K562 (cell line): ENCODE results near the gene IFNA6. TPM values are rescaled to one million over a fixed set of nuclear protein-coding genes. Genes with fewer than 3 reads are reported as not detected.

Source experiments
- ATAC-seq: fragments of 200-7000 bp; cut with Tn5 transposase; 3 replicates; pipeline ENCODE4 v1.9.1; 2020; ENCODE audit warnings: moderate library complexity
- BruUV-seq: library from RNA; stranded (reverse); fragments of 400-500 nt; replicated peaks from 2 replicates; lab custom pipeline; 2021; lab: Mats Ljungman, UMichigan
- CTCF ChIA-PET: fragments of 300-600 bp; formaldehyde crosslinking; extraction: SDS; loops from one replicate; lab custom pipeline; 2021; ENCODE audit warnings: low intra/inter-chr PET ratio; lab: Yijun Ruan, JAX
- POLR2A ChIA-PET: fragments of 300-600, 350-650 bp; sonication (Branson Sonifier 250); formaldehyde crosslinking; extraction: SDS; loops from one replicate; lab custom pipeline; 2021; ENCODE audit warnings: antibody characterized with exemption, inconsistent platforms; lab: Yijun Ruan, JAX
- DNase-seq, 4 experiments: peaks; one replicate each; pipeline versions ENCODE4 v3.0.0 to v3.0.0-alpha.2; 2011 to 2018; ENCODE audit warnings: low spot score in 3 of 4, mixed read lengths in 3 of 4; ENCODE audit errors: extremely low read depth in 1 of 4
- FAIRE-seq: peaks from 2 replicates; lab custom pipeline; 2011; peaks lifted over from hg19 to GRCh38; lab: Jason Lieb, UNC
- H2AFZ ChIP-seq: 2 replicates; pipeline ENCODE4 v1.6.0; 2011; ENCODE audit warnings: low read depth, low read length, control low read depth, inconsistent platforms
- H3K27ac ChIP-seq: fragments of 200-600 bp; 3 replicates; pipeline ENCODE4 v1.8.0; 2011; ENCODE audit warnings: low read depth, mild to moderate bottlenecking, control low read depth, inconsistent platforms, low read length, moderate library complexity, mixed read lengths; ENCODE audit errors: extremely low read depth
- H3K27me3 ChIP-seq, 2 experiments: fragments of 300-600 bp in 1 of 2; 2 replicates in 1 of 2; 3 replicates in 1 of 2; pipeline versions ENCODE4 v1.6.0 to v1.8.0; 2011; ENCODE audit warnings: inconsistent platforms in 2 of 2, low read length in 2 of 2, mild to moderate bottlenecking in 1 of 2, mixed read lengths in 1 of 2, moderate library complexity in 1 of 2; ENCODE audit not compliant: control insufficient read depth in 2 of 2, insufficient read depth in 2 of 2
- H3K36me3 ChIP-seq: fragments of 300-600 bp; 3 replicates; pipeline ENCODE4 v1.8.0; 2011; ENCODE audit warnings: mild to moderate bottlenecking, low read length, inconsistent platforms; ENCODE audit not compliant: control insufficient read depth, insufficient read depth
- H3K4me1 ChIP-seq, 2 experiments: fragments of 200-600 bp in 1 of 2; replicated peaks in 1 of 2; 2 replicates in 1 of 2; 3 replicates in 1 of 2; pipeline versions ENCODE4 v1.5.1 to v1.8.0; 2011; ENCODE audit warnings: inconsistent platforms in 2 of 2, low read length in 2 of 2, mild to moderate bottlenecking in 1 of 2, mixed read lengths in 1 of 2, moderate library complexity in 1 of 2; ENCODE audit not compliant: control insufficient read depth in 2 of 2, insufficient read depth in 2 of 2
- H3K4me2 ChIP-seq: 2 replicates; pipeline ENCODE4 v1.6.1; 2011; ENCODE audit warnings: low read length, control low read depth, inconsistent platforms, mixed read lengths; ENCODE audit not compliant: insufficient read depth
- H3K4me3 ChIP-seq: fragments of 200-600 bp; sonication (generic), shearing (Covaris generic); 2 replicates; pipeline ENCODE4 v1.5.1; 2016; ENCODE audit warnings: control low read depth, inconsistent platforms
- H3K79me2 ChIP-seq: fragments of 200-600 bp; 3 replicates; pipeline ENCODE4 v1.8.0; 2011; ENCODE audit warnings: low read length, inconsistent platforms; ENCODE audit not compliant: control insufficient read depth, insufficient read depth
- H3K9ac ChIP-seq, 2 experiments: 2 replicates each; pipeline versions ENCODE4 v1.6.0 to v1.6.1; 2011; ENCODE audit warnings: low read depth in 2 of 2, low read length in 2 of 2, control low read depth in 1 of 2, inconsistent platforms in 1 of 2, mild to moderate bottlenecking in 1 of 2, mixed read lengths in 1 of 2; ENCODE audit not compliant: insufficient read depth in 1 of 2
- H3K9me1 ChIP-seq: one replicate; pipeline ENCODE4 v1.6.0; 2011; ENCODE audit warnings: inconsistent platforms, mild to moderate bottlenecking, low read length, moderate library complexity; ENCODE audit not compliant: control insufficient read depth, insufficient read depth
- H3K9me3 ChIP-seq: replicated peaks from 2 replicates; pipeline ENCODE4 v1.5.1; 2011; ENCODE audit warnings: low read depth, low read length, inconsistent platforms; ENCODE audit not compliant: control insufficient read depth, insufficient read depth
- H4K20me1 ChIP-seq: replicated peaks from 2 replicates; pipeline ENCODE4 v1.6.1; 2011; ENCODE audit warnings: low read length, inconsistent platforms, mixed read lengths; ENCODE audit not compliant: control insufficient read depth, insufficient read depth
- BRF2 ChIP-seq: IDR thresholded peaks from 3 replicates; pipeline ENCODE4 v1.6.1; 2011; ENCODE audit warnings: borderline replicate concordance, mild to moderate bottlenecking; ENCODE audit not compliant: insufficient read length, insufficient read depth
- CREB3 ChIP-seq: fragments of 450-650 bp; conservative IDR thresholded peaks from 2 replicates; pipeline ENCODE4 v1.6.1; 2016; ENCODE audit warnings: missing genetic modification characterization, low read depth, mild to moderate bottlenecking, missing compliant biosample characterization, moderate library complexity
- KDM4B ChIP-seq, 2 experiments: fragments of 450-650 bp in 1 of 2; sonication (generic) in 1 of 2; IDR thresholded peaks; 2 replicates each; pipeline ENCODE4 v1.6.1; 2016 to 2017; ENCODE audit warnings: borderline replicate concordance in 2 of 2, antibody characterized with exemption in 1 of 2, low read depth in 1 of 2, mild to moderate bottlenecking in 1 of 2
- NFATC3 ChIP-seq: fragments of 450-650 bp; IDR thresholded peaks from 2 replicates; pipeline ENCODE4 v1.6.1; 2017; ENCODE audit warnings: mild to moderate bottlenecking
- NR3C1 ChIP-seq: sonication (generic); formaldehyde crosslinking; IDR thresholded peaks from 2 replicates; pipeline ENCODE4 v1.8.1; 2022; ENCODE audit warnings: missing genetic modification reagents
- RBM34 ChIP-seq: fragments of 200-400 bp; formaldehyde crosslinking; IDR thresholded peaks from 2 replicates; pipeline ENCODE4 v1.6.1; 2018; ENCODE audit warnings: low read length, borderline replicate concordance; ENCODE audit not compliant: insufficient read depth
- SP2 ChIP-seq: IDR thresholded peaks from 2 replicates; pipeline ENCODE4 v1.6.1; 2011; ENCODE audit warnings: mild to moderate bottlenecking, low read depth, low read length, moderate library complexity; ENCODE audit not compliant: poor library complexity, severe bottlenecking; ENCODE audit errors: extremely low read depth
- SRSF1 ChIP-seq: fragments of 200-400 bp; formaldehyde crosslinking; IDR thresholded peaks from 2 replicates; pipeline ENCODE4 v1.6.1; 2017; ENCODE audit warnings: mild to moderate bottlenecking, low read depth, low read length, moderate library complexity
- TEAD2 ChIP-seq: fragments of 450-650 bp; IDR thresholded peaks from 2 replicates; pipeline ENCODE4 v1.6.1; 2016; ENCODE audit warnings: missing genetic modification characterization, control low read depth, missing compliant biosample characterization
- THAP7 ChIP-seq: fragments of 250-450 bp; sonication (Bioruptor Pico); IDR thresholded peaks from 2 replicates; pipeline ENCODE4 v1.5.0; 2021
- XRCC5 ChIP-seq: fragments of 200-400 bp; formaldehyde crosslinking; IDR thresholded peaks from 2 replicates; pipeline ENCODE4 v1.6.1; 2017; ENCODE audit warnings: low read depth, mild to moderate bottlenecking, low read length
- ZNF583 ChIP-seq: fragments of 250-450 bp; sonication (Bioruptor Pico); IDR thresholded peaks from 2 replicates; pipeline ENCODE4 v1.4.0; 2020
- ZNF830 ChIP-seq: fragments of 250-450 bp; sonication (Bioruptor Pico); IDR thresholded peaks from 2 replicates; pipeline ENCODE4 v1.5.0; 2021; ENCODE audit warnings: mild to moderate bottlenecking
- WGBS: fragments of 100-300 bp; shearing (Covaris generic); methylation state at CpG from one replicate; pipeline ENCODE4 v1.1.6; 2016; ENCODE audit warnings: low coverage, mixed read lengths; ENCODE audit not compliant: insufficient coverage; ENCODE audit errors: missing lambda C conversion rate; 5-methylcytosine and 5-hydroxymethylcytosine counted together
- in situ Hi-C: fragments of 300-500 bp; cut with MboI; formaldehyde crosslinking; loops from 4 replicates; pipeline ENCODE4 v1.15.0; 2018; ENCODE audit warnings: inconsistent platforms, mixed read lengths
- intact Hi-C: fragments of 100-400 bp; cut with micrococcal nuclease; formaldehyde crosslinking; loops from 2 replicates; pipeline ENCODE4 v1.14.2; 2022
- polyA plus RNA-seq, 8 experiments: library from polyadenylated mRNA; depleted of rRNA in 4 of 8; stranded (reverse) in 5 of 8; unstranded in 3 of 8; fragments of >200 nt; fragmentation: Nextera tagmentation in 2 of 8; fragmentation: Illumina TruSeq in 1 of 8; extraction: Ambion mirVana in 2 of 8; extraction: Trizol in 1 of 8; gene quantifications; 2 replicates each; pipeline versions ENCODE4 v1.2.1 to v1.2.3, GENCODE V29; 2011 to 2014; ENCODE audit warnings: inconsistent platforms in 1 of 8, missing spikeins in 1 of 8
- total RNA-seq, 7 experiments: library from RNA; depleted of rRNA in 6 of 7; stranded (reverse); fragments of >200 nt in 6 of 7; fragmentation: Illumina TruSeq in 2 of 7; extraction: Trizol in 2 of 7; gene quantifications; 2 replicates each; pipeline versions ENCODE4 v1.2.1 to v1.2.3, GENCODE V29; 2011 to 2021; ENCODE audit warnings: low replicate concordance in 1 of 7
- TF ChIP-seq, protein P1 (sequence below): fragments of 450-650 bp; IDR thresholded peaks from 2 replicates; pipeline ENCODE4 v1.6.1; 2014; ENCODE audit warnings: low read depth, mild to moderate bottlenecking, moderate library complexity, borderline replicate concordance
- TF ChIP-seq, protein P2 (sequence below): fragments of 450-650 bp; formaldehyde crosslinking; IDR thresholded peaks from 2 replicates; pipeline ENCODE4 v1.4.0; 2022; ENCODE audit warnings: mild to moderate bottlenecking, moderate library complexity

The IFNA6 gene
- total and polyA plus RNA-seq, 9 of the 15 experiments (the other 6 are each of a cell fraction or from before 2014, with no cell fraction given) = not detected

DNA sequence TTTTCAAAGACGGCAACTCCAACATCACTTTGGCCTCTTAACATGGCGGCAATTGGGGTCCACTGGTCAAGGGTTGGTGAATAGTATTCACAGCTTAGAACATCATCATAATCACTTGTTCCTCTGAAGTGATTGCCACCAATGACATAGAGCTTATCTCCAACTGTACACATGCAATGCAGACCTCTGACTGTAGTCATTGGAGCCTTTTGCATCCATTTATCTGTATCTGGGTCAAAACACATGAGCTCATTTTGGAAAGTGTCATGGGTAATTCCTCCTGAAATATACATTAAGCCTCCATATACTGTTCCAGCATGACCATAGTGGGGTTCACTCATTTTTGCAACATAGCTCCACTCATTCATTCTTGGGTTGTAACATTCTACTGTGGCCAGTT is 17.5 kb downstream of the IFNA6 start (continued):
- TF ChIP-seq, protein P1, sequence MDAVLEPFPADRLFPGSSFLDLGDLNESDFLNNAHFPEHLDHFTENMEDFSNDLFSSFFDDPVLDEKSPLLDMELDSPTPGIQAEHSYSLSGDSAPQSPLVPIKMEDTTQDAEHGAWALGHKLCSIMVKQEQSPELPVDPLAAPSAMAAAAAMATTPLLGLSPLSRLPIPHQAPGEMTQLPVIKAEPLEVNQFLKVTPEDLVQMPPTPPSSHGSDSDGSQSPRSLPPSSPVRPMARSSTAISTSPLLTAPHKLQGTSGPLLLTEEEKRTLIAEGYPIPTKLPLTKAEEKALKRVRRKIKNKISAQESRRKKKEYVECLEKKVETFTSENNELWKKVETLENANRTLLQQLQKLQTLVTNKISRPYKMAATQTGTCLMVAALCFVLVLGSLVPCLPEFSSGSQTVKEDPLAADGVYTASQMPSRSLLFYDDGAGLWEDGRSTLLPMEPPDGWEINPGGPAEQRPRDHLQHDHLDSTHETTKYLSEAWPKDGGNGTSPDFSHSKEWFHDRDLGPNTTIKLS = no peak

DNA sequence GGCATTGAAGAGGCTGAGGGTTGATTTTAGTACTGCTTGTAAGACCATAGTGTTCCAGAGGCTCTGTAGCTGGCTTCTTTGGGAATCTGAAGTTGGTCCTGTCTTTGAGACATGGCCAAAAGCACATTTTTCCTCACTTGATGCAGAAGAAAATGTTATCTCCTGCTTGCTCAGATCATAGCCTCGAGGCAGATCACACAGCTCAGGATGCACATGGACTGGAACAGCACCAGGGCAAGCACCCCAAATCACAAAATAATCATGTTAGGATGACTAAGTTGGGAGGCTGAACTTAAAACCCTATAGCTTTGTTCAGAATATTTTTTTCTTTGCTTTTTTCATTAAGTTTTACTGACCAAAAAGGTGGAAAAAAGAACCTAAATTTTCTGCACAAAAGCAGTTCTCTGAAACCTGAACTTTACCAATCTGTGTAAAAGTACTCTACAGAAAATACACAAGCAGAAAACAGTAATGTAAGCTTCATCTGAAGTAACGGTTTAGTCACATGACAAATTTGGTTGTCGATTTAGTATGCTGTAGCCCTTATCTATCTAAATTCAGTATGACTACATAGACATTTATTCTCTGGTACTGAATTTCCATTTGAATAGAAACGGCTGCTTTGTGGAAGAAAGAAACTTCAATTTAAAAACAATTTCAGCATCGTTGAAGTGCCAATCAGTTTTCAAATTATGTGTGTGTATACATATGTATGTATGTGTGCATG is 18.8 kb downstream of the IFNA6 start:
- CTCF ChIA-PET = no interaction called here
- ATAC-seq (no peak), DNase-seq (no peak), FAIRE-seq (no peak)
- Histone ChIP-seq H3K27ac (no peak overlapping the region), H2AFZ (no peak overlapping the region), H3K4me1 (no peaks in the 10 kb centered on the region), H3K4me3 (no peak overlapping the region), H3K79me2 (no peaks in the 10 kb centered on the region), H4K20me1 (no peaks in the 10 kb centered on the region), H3K4me2 (no peak overlapping the region), H3K9ac (no peak overlapping the region), H3K9me3 (no peaks in the 10 kb centered on the region), H3K36me3 (no peaks in the 10 kb centered on the region), H3K27me3 (no peaks in the 10 kb centered on the region), H3K9me1 (no peaks in the 10 kb centered on the region)
- in situ Hi-C loops (no loop called here), intact Hi-C loops (no loop called here)
- POLR2A ChIA-PET = no interaction called here
- BruUV-seq = no TSS peak
- no CpG with 5 or more reads among the region's 5 CpGs for WGBS
- TF ChIP-seq CREB3 (tag) (no peak), NFATC3 (no peak), SP2 (no peak), ZNF830 (CRISPR knock-in tag) (no peak), ZNF583 (no peak), NR3C1 (CRISPR knock-in tag) (no peak), TEAD2 (tag) (no peak), BRF2 (no peak), RBM34 (no peak), KDM4B (IDR thresholded peaks at IDR 0.05; ENCODE audit: borderline replicate concordance in 2 of 2, low read depth in 1 of 2) (no peak), XRCC5 (no peak), SRSF1 (no peak), THAP7 (no peak)
- TF ChIP-seq, protein P2, sequence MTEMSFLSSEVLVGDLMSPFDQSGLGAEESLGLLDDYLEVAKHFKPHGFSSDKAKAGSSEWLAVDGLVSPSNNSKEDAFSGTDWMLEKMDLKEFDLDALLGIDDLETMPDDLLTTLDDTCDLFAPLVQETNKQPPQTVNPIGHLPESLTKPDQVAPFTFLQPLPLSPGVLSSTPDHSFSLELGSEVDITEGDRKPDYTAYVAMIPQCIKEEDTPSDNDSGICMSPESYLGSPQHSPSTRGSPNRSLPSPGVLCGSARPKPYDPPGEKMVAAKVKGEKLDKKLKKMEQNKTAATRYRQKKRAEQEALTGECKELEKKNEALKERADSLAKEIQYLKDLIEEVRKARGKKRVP (CRISPR knock-in tag) = no peak
